Psoas muscle (tissue), 8 donors: Measurements from ENCODE around the gene GNB1L. TPM values are rescaled to one million over a fixed set of nuclear protein-coding genes. Genes with fewer than 3 reads are reported as not detected.

Experiments
- ATAC-seq, 4 donors: fragments of 200-7000 bp; cut with Tn5 transposase; one replicate each; pipeline ENCODE4 v1.9.1; 2020; ENCODE audit warnings: moderate library complexity in 3 of 4, mild to moderate bottlenecking in 2 of 4
- DNase-seq, 2 donors: peaks; one replicate each; pipeline ENCODE4 v3.0.0-alpha.2; 2020
- H3K27ac ChIP-seq: fragments of 200-600 bp; one replicate; pipeline ENCODE4 v1.8.0; 2022
- H3K27me3 ChIP-seq, 3 donors: fragments of 200-600 bp in 1 of 3; one replicate each; pipeline versions ENCODE4 v1.6.1 to v1.8.0; 2013 to 2022; ENCODE audit warnings: low read length in 2 of 3, mild to moderate bottlenecking in 2 of 3, moderate library complexity in 1 of 3; ENCODE audit not compliant: insufficient read depth in 3 of 3
- H3K36me3 ChIP-seq, 2 donors: fragments of 200-600 bp in 1 of 2; one replicate each; pipeline versions ENCODE4 v1.6.1 to v1.8.0; 2013 to 2022; ENCODE audit warnings: low read depth in 1 of 2, mild to moderate bottlenecking in 1 of 2, moderate library complexity in 1 of 2; ENCODE audit not compliant: insufficient read depth in 1 of 2
- H3K4me1 ChIP-seq: fragments of 200-600 bp; one replicate; pipeline ENCODE4 v1.8.0; 2022
- H3K4me3 ChIP-seq: fragments of 200-600 bp; one replicate; pipeline ENCODE4 v1.8.0; 2022; ENCODE audit warnings: mild to moderate bottlenecking
- H3K9me3 ChIP-seq: fragments of 200-600 bp; one replicate; pipeline ENCODE4 v1.8.0; 2022
- CTCF ChIP-seq: fragments of 200-600 bp; IDR thresholded peaks from one replicate; pipeline ENCODE4 v1.8.0; 2022; ENCODE audit warnings: antibody characterized with exemption
- WGBS, 3 donors: extraction: QIAGEN DNeasy Blood & Tissue Kit; methylation state at CpG; one replicate each; pipeline versions ENCODE4 v1.1.6 to v1.1.7; 2013; 5-methylcytosine and 5-hydroxymethylcytosine counted together
- intact Hi-C, 2 donors: fragments of 100-400 bp; cut with DNase I; formaldehyde crosslinking; loops; one replicate each; pipeline versions ENCODE4 v1.11.0 to v1.14.2; 2022
- polyA plus RNA-seq, 3 donors: library from polyadenylated mRNA; stranded (reverse); fragments of 200-250 nt; gene quantifications; one replicate each; pipeline ENCODE4 v1.2.3, GENCODE V29; 2013
- total RNA-seq, 4 donors: library from RNA; stranded (reverse); fragmentation: NEBNext Ultra II Directional in 2 of 4; extraction: Animal tissue kit (Norgen Biotek cat#: 25700) in 2 of 4; gene quantifications; one replicate each; pipeline versions ENCODE4 v1.2.1 to v1.2.4, GENCODE V29; 2021 to 2023
- donor health status: healthy with polysubstance abuse.
- donor health status: DM: no; HTN: no; CAD: no; lungs with moderate emphysema.
- donor health status: Bipolar disorder and iron deficiency.
- donor health status: healthy.
- donor health status: DM: yes; HTN: yes; CAD: no.
- donor health status: DM: no; HTN: no; CAD: no.
- donor health status: DM: no; HTN: no; CAD: no.
- donor health status: DM: yes; HTN: yes; CAD: no.

The GNB1L gene
- total and polyA plus RNA-seq, 7 donors: 1.5 to 7.6 (median 3.3) TPM

DNA sequence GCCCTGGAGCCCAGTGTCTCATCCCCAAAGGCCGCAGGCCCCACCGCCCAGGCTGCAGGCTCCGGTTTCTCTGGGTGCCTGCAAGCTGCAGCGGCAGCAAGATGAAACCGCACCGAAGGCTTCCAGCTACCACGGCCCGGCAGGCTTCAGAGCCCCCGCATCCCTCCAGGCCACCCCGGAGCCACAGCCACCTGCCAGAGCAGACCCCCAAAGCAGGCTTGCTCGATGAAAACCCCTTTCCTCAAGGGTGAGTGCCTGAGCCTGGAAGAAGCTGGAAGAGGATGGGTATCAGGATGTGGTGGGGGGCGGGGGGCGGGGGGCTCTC, 24.5 kb upstream of the GNB1L start:
- no peak for TF ChIP-seq CTCF
- Histone ChIP-seq H3K4me1 (no peaks in the 10 kb centered on the region), H3K27ac (no peak overlapping the region), H3K4me3 (no peak overlapping the region), H3K27me3 (no peaks in the 10 kb centered on the region), H3K36me3 (peaks cover 0 to 44% of the 10 kb centered on the region in 2 donors), H3K9me3 (no peaks in the 10 kb centered on the region)
- WGBS, 3 donors: 85 to 92% (median 89%) methylated on average over 11 to 13 of the region's 13 CpGs
- ATAC-seq (no peak), DNase-seq (no peak)
- intact Hi-C loops: no loop called here

DNA sequence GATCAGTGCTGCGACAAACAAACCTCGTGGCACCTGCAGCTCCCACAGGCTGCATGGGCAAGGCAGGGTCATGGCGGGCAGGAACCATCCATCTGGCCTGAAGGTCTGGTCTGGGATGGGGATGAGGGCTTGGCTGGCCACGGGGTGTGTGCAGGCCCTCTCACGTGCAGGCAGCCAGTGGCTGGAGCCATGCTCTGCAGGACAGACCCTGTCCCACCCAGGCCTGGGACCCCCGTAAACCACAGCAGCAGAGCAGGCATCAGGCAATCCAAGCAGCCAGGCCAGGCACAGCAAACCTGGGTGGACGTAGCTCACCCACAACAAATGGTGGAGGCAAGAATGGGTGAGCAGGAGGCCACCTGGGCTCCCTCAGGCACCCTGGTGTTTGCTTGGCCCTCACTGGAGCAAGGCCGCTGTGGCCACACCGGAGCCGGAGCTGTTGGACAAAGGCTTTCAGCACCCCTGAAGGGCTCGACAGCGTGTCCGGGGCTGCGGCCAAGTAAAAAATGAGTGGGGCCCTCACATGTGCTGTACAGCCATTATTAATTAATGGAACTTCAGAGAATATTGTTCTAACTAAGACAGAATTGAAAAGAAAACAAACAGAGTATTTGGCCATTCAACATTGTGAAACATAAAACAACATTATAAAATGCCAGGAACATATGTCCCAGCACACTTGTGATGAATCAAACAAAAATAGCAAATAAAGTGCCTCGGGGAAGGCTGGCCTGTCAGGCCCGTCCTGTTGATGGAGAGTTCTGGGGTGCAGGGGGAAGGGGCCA, 24.0 kb upstream of the GNB1L start:
- H3K27me3 ChIP-seq: no peaks in the 10 kb centered on the region
- no peak for TF ChIP-seq CTCF
- H3K36me3 ChIP-seq: peaks cover 0 to 44% of the 10 kb centered on the region in 2 donors
- no peak overlapping the region for H3K27ac ChIP-seq
- no peaks in the 10 kb centered on the region for H3K4me1 ChIP-seq
- WGBS, 3 donors: 87 to 90% (median 87%) methylated on average over 16 of the region's 16 CpGs
- intact Hi-C loops: no loop called here
- H3K4me3 ChIP-seq: no peak overlapping the region
- H3K9me3 ChIP-seq: no peaks in the 10 kb centered on the region
- DNase-seq (peak; percentile 8 to 47), ATAC-seq (no peak)

- no peak overlapping the region for H3K27ac ChIP-seq
- H3K4me1 ChIP-seq: no peaks in the 10 kb centered on the region
- DNase-seq (no peak), ATAC-seq (no peak)
- no peaks in the 10 kb centered on the region for H3K9me3 ChIP-seq
- peaks cover 0 to 40% of the 10 kb centered on the region in 2 donors for H3K36me3 ChIP-seq
- TF ChIP-seq CTCF: no peak
- 81 to 84% (median 81%) methylated on average over 20 of the region's 20 CpGs for WGBS, 3 donors
- H3K27me3 ChIP-seq: no peaks in the 10 kb centered on the region
- no peak overlapping the region for H3K4me3 ChIP-seq
- intact Hi-C loops: no loop called here
These were observed 23.1 kb upstream of the GNB1L start for GRCh38 chr22:19877626-19878339.

DNA sequence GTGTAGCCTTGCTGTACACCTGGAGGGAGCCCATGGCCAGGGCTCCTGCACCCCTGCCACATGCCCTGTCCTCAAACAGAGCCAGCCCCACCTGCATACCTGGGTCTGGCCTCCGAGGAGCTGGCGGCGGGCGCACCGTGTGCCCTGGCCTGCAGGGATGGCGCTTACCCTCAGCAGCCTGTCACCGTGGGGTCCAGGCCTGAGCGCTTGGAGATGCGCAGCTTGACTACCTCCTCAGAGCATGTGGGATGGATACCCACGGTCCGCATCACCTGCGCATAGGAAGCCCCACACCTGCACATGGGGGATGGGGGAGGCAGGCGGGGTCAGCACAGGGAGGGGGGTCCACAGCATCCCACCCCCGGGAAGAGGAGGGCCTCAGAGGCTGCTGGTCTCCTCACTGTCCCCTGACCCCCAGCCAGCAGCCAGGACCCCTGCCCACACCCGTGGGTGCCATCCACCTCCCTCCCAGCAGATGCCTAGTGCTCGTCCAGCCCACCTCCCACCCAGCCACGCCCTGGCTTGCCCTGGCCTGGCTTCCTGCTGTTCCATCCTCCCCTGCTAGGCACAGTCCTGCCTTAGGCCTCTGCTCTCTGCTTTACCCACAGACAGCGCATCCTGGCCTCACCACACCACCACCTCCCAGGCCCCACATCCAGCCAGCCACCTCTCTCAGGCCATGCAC, 22.4 kb upstream of the GNB1L start:
- intact Hi-C loops: no loop called here
- no peak for DNase-seq
- no peak for ATAC-seq
- Histone ChIP-seq H3K4me3 (no peak overlapping the region), H3K9me3 (no peaks in the 10 kb centered on the region), H3K27ac (no peak overlapping the region), H3K27me3 (no peaks in the 10 kb centered on the region), H3K36me3 (peaks cover 0 to 39% of the 10 kb centered on the region in 2 donors), H3K4me1 (no peaks in the 10 kb centered on the region)
- no peak for TF ChIP-seq CTCF
- 87 to 93% (median 90%) methylated on average over 17 to 18 of the region's 18 CpGs for WGBS, 3 donors
